HG02610 (cell line): ENCODE data around the gene KDM4C.
A peak's percentile ranks its signal among the peaks of the same experiment; 100 is the strongest.
"Not testable (repeated sequence)": the region's sequence is repeated elsewhere in the genome, so short reads cannot be mapped to it uniquely, and the experiment has no call there.

Experiments
- ATAC-seq: cut with Tn5 transposase; IDR thresholded peaks from one replicate; pipeline ENCODE4 v1.9.1; 2021; ENCODE audit warnings: mild to moderate bottlenecking, moderate library complexity; ENCODE audit not compliant: unreplicated experiment

The KDM4C gene

DNA sequence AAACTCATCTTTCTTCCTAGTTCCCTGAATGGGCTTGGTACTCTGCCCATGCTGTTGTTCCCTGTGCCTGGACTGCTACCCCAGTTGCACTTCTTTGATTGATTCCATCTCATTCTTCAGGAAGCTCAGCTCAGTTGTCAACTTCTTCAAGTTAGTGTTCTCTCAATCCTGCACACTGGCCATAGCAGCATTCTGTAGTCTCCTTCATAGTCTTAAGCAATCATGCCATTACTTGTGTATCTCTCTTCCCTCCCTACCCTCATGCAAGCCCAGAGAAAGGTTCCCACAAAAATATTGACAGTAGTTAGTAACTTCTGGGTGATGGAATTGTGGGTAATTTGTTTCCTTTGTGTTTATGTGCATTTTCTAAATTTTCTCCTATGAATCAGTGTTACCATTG, 5.5 kb downstream of the KDM4C start:
- no peak for ATAC-seq

DNA sequence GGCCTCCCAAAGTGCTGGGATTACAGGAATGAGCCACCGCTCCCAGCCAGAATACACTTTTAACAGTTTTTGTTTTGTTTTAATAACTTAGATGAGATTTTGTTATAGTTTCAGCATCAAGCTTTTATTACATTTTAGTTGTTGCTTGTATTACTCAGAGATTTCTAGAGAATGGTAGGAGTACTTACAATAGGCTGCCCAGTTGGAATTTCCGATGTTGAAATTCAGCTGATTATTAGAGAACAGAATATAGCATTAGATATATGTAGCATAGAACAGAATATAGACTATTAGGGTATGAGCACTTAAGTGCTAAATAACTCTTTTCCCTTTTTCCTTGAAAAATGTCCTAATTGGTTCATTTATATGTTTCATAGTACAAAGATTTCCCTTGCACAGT, 6.2 kb downstream of the KDM4C start:
- ATAC-seq = no peak

DNA sequence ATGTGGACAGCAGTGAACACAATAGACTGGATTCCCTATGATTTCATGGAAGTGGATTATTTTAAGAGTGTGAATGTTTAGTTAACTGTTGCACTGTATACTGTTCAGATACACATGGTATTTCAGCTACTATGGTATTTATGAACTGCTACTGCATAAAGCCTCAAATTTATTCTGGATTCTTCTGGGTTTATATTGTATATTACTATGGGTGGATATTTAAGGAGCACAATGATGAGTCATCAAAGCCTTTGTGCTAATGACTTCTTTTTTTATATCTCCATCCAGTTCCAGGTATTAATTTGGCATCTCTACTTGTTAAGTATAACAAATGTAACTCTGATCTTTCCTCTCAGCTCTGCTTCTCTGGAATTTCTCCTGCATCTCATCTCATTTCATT, 6.8 kb downstream of the KDM4C start:
- no peak for ATAC-seq

DNA sequence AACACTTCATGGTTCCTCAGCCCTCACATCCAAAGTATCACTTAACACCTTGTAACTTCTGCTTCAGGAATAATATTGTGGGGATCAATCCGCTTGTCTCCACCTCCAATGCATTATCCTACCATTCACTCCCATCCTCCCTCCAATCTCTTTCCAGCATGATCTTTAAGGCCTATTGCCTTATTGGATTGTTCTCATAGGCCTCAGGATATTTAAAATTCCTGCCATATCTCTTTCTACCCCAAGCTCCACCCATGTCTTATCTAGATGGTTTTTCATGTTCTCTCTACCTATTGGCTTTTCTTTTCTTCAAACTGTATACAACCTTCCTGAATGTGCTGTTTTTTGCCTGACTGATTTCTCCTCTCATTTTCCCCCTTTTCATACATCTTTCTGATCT, 7.2 kb downstream of the KDM4C start:
- ATAC-seq = no peak

DNA sequence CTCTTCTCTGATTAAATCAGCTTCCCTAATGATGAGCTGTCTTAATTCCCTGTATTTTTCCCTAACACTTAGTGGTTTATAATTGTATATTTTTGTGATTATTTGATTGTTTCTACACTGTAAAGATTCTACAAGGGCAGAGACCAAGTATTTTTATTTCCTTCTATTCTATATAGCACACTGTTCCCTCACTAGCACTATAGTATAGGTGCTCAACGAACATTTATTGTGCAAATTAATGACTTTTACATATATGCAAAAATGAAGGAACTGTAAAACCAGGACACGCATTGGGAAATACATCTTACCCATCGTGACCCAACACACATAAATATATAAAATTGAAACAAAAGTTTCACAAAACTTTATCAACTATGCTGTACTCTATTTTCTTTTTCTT, 7.6 kb downstream of the KDM4C start:
- ATAC-seq = no peak

DNA sequence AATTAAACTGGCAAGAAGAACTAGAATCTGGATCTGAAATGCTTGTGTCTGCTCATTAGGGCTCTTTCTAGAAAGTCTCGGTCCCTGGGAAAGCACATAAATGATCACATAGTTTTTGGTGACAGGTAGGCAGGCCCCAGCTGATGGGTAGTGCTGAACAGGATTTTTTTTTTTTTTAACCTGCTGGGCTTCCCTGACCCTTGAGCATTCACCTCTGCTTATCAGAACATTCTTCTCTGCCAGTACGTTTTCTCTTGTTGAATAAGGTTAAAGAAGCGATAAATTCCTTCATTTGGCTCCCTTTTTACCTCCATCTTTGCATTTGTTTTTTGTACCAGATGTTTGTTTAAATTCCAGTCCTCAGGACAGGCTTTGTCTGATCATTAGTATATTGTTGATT, 8.8 kb downstream of the KDM4C start:
- ATAC-seq = no peak

DNA sequence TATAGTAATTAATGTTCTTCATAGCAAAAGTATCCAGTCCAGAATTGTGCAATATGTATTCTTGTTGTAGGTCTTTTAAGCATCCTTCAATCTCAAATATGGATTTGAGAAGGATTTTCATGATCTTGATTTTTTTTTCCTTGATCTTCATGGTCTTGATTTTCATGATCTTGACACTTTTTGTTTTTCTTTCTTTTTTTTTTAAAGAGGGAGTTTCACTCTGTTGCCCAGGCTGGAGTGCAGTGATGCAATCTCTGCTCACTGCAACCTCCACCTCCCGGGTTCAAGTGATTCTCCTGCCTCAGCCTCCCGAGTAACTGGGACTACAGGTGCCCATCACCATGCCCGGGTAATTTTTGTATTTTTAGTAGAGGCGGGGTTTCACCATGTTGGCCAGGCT, 10.8 kb downstream of the KDM4C start:
- ATAC-seq = not testable (repeated sequence)

DNA sequence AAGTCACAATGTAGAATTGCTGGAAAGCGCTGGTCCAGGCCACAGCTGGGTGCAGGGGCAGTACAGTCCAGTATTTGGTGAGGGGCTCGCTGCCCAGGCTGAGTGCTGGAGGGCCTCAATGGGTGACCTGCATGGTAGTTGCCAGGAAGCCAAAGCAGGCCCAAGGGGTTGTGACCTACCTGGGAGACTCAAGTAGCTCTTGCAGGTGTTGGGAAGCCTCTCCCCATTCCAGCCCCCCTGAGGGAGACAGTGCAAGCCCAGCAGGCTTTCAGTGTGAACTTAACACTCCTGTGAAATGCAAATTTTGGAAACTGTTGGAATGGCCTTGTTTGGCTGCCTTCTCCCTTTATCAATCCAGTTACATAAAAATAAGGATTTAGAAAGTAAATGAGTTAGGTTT, 13.9 kb downstream of the KDM4C start:
- ATAC-seq = no peak

DNA sequence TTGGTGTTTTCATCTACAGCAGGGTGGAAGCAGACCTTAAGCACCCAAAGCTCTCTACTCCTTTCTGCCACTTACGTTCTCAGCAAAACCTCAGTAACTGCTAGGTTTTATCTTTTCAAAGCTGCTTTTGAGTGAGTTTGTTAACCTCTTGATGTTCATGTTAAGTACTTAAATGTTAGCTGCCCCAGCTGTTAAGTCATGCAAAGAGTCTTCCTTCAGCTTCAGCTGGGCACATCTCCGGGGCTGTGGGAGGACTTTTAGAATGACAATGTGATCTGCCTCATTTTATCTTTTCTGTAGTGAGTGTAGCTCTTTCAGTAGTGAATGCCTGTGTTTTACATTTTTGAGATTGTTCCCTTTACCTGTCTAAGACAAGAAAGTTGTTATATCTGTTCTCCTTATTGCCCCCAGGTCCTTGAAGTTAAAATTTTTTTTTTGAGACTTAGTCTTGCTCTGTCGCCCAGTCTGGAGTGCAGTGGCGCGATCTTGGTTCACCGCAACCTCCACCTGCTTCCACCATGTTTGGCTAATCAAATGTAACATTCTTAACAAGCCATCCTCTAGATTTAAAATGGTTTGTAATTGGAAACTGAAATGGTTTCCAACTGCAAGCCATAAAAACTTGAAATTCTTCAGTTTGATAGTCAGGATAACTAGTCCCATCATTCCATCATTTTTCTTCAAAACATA, 19.6 kb downstream of the KDM4C start:
- ATAC-seq = peak; percentile 52

DNA sequence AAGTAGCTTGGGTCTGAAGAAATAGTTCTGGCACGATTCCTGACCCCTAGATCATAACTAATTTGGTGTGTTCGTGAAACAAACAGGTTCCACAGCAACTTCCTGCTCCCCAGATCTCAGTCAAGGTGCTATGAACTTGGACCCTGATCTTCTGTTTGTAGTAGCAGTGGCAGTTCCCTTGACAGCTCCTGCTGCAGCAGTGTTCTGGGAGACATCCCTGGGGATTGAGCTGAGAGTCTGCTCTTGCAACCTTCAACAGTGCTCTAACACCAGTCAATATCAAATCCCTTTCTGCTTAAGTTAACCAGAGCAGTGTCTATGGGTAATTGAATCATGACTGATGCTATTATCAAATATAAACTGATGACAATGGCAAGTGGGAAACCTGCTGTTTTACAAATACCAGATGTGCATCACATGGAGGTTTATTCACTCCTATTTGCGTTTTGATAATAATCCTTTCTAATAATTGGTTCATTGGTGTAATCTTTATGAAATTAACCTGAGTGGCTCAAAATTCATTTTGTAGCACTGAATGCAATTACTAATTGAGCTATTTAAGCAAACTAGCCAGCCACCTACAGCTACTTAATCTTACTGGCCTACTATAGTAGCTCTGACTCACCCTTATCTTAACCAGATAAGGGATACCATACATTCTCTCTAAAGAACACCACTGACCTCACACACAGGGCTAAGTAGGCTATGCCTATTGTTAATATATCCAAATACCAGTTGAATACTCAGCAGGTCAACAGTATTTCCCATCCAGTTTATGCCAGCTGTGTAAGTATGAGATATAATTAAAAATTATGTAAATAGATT, 21.9 kb downstream of the KDM4C start:
- no peak for ATAC-seq

DNA sequence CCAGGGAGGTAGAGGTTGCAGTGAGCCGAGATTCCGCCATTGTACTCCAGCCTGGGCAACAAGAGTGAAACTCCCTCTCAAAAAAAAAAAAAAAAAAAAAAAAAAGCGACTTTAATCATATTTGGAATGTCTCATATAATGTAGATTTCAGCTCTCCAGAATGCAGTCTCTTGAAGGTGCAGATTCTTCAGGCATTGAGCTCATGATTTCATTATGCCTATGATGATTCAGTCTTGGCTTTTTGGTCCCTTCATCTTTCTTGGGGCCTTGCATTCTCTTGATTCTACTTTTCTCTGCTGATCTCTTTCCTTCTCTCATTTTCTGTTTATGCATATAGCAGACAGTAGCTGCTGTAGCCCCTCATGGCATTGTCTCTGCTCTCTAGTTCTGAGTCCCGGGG, 22.9 kb downstream of the KDM4C start:
- ATAC-seq = no peak

DNA sequence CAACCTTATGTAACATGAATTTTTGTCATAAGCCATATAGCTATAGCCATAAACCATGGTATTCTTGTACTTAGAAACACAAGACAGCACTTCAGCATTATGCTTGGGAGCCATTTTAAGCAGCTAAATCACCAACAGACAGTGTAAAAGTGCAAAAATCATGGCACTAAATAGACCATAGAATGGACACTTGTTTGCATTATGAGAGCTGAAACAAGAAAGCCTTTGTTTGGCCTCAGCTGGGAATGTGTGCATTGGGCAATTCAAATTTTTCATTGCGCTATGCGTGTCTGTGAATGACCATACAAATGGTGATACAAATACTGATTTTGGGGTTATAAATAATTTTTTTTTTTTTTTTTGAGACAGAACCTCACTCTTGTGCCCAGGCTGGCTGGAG, 23.7 kb downstream of the KDM4C start:
- no peak for ATAC-seq

DNA sequence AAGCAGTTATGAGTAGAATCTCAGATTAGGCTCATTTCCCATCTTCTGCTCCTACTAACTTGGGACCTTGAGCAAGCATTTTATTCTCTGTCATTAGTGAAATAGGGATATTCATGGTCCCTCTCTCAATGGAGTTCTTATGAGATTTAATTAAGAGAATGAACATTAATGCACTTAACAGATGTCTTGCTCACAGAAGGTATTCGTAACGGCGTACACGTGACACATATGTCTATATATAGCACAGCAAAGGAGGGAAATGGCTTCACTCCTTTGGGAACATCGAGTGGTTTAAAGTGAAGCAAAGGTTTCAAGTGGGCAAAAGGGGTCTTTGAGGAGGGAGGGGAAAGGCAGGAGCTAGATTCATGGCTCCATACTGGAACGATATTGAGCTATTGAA, 24.6 kb downstream of the KDM4C start:
- ATAC-seq = no peak

DNA sequence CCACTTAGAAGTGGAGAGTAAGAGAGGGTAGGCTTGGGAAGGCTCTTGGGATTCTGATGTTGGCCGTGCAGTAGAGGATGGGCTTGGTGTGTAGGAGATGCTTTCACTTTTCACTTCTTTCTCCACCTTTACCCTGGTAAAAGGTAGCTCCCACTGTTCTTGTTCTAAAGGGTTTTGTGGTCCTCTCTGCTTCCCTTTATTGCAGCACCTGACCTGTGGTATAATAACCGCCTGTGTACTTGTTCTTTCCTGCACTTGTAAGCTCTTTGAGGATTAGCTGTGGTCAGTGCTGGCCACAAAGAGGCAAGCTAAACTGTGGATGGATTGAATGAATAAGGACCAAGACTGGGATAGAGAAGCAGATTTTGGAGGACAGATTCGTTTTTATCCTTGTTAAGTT, 25.2 kb downstream of the KDM4C start:
- ATAC-seq = no peak

DNA sequence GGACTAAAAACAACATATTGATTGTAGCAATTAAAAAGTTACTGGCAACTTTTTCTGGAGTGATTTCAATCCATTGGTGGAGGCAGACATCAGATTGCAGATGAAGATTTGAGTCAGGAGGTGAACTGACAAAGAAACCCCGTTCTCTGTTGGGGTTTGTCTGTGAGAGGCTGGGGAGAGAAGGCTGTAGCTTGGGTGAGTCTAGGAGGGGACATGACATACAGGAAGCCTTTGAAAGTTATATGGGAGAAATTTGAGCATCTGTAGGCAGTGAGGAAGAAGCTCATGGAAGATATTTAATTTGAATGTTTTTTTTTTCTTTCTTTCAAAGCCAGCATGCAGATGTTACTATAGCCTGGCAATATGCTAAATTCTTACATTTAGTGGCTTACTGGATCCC, 26.0 kb downstream of the KDM4C start:
- ATAC-seq = no peak

DNA sequence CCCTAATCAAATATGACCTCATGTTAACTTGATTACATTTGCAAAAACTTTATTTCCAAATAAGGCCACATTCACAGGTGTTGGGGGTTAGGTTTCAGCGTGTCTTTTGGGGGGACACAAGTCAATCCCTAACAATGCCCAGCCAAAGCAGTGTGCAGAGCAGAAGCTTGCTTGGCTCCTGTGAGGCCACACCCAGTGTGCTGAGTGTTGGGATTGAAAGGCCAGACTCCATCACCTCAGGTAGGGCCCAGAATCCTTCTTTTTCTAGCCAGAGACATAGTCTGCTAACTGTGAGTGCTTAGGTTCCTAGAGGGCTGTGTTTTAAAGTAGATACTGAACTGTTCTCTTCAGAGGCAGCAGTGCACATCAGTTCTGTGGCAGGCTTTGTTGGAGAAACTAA, 27.9 kb downstream of the KDM4C start:
- no peak for ATAC-seq

DNA sequence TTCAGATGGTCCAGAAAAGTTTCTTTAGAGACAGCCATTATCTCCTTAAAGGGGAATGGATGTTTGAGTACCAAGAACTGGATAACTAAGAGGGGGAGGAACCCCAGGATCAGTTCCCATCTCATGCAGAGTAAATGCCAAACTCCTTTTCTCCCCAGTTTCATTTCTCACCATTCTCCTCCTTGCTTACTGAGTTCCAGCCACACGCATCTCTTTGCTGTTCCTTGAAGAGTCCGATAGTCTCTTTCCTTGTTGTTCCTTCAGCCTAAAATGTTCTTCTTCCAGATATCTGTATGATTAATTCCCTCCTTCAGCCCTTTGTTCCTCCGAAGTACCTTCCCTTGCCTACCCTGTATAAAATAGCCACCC, 30.0 kb downstream of the KDM4C start:
- ATAC-seq = no peak

DNA sequence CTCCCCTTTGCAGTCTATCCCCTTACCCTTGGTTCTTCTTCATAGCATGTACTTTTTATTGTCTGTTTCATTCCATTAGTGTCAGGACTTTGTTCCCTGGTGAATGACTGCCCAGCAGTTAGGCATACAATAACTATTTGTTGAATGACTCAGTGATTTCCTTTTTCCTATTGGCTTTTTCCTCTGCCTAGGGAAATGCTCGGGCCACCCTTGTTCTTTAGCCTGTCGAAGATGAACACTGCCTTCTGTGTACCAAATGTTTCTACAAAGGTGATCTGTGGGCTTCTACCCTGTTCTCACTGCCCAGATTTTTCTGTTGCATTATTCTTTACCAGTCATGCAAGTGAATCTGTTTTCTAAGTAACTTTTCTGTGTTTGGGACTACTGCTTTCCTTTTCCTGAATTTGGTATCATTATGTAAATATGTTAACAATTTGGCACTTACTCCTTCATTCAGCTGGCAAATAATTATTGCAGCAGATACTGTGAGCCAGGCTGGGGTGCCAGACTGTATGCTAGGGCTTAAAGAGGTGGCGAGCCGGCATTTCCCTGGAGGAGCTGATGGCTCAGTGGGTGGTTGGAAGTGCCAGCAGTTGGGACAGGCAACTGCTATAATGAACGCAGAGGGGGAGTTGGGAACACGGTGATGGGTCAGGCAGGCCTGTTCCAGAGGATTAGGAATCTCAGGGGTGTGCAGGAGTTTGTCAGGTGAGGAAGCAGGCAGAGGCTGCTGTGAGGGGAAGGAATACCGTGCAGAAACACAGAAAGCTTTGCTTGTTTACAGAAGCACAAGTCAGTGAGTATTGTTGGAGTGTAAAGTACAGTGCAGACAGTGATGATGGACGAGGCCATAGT, 30.6 kb downstream of the KDM4C start:
- ATAC-seq = no peak

DNA sequence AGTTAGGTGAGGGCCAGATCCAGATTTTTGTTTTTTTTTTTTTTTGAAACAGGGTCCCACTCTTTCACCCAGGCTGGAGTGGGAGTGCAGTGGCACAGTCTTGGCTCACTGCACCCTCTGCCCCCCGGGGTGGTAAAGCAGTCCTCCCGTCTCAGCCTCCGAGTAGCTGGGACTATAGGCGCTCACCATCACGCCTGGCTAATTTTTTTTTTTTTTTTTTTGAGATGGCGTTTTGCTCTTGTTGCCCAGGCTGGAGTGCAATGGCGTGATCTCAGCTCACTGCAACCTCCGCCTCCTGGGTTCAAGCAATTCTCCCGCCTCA, 31.2 kb downstream of the KDM4C start:
- not testable (repeated sequence) for ATAC-seq

DNA sequence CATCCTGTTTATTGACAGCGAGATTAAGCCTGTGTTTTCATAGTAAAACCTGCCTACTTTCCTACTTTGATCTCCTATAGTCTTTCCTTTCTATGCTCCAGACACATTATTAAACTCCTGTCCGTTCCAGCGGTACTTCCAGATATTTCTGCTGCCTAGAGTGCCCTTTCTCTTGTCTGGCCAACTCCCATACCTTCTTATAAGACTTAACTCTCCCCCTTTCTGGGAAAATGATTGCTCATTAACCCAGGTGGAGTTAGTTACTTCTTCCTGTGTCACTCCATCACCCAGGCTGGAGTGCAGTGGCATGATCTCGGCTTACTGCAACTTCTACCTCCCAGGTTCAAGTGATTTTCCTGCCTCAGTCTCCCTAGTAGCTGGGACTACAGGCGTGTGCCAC, 33.1 kb downstream of the KDM4C start:
- ATAC-seq = no peak

DNA sequence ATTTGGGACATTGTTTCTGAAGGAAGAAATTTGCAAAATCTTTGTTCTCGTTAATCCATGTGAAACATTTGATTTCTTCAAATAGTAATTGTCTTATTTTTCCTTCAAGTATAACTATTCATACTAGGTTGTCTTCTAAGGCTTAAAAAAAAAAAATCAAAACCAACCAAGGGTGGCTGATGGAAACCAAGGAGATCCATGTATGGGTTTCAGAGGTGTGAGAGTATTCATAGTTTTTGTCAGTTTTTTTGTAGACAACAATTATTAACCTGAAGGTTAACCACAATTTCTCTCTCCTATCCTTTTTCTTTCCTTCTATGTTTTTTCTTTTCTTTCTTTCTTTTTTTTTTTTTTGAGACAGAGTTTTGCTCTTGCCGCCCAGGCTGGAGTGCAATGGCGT, 35.4 kb downstream of the KDM4C start:
- ATAC-seq = no peak

DNA sequence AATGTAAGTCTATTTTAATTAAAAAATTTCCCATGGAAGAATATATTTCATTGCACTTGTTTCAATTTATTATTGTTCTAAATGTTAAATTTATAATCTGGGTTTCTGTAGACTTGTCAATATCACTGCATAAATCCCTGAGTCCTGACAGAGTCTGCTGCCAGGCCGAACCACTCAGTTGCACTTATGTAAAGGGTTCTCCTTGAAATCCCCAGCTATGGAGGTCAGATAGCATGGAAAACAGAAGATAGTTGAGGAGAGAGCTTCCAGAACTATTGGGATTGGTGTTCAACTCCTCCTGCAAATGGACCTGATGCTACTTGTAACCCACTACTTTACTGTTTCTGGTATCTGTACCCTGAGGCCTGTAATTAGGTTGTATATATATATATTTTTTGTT, 37.2 kb downstream of the KDM4C start:
- ATAC-seq = no peak
